HG03460 (cell line): ENCODE results near the gene LAMC3.

ENCODE experiments used
- ATAC-seq: cut with Tn5 transposase; IDR thresholded peaks from one replicate; pipeline ENCODE4 v1.9.1; 2021; ENCODE audit not compliant: unreplicated experiment

LAMC3 gene

DNA sequence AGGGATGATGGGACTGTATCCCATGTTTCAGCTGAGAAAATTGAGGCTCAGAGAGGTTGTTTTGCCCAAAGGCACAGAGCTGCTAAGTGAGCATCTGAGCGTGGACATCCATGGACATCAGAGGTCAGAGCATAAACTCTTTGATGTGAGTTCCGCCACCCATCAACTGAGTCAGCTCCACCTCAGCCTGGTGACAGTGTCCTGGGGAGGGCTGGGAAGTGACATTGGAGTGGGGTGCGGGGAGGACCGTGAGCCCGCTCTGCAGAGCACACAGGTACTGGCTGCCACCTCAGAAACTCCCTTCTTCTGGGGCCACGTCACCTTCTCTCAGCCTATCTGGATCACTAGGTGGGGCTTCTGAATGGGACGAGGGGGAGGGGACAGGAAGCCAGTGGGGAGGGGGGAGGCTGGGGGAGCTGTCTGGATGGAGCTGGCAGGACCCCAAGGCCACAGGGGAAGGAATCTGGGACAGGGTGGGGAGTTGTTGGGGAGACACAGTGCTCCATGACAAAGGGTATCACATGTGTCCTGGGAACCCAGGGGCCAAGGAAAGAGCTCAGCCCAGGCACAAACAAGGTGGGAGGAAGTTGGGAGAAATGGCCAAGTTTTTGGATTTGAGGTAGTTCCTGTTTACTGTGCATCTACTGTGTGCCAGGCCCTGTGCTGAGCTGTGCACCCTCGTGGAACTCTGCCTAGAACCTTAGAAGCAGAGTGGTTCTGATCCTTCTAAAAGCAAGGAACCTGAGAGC lies 2.5 kb downstream of the LAMC3 start:
- no peak for ATAC-seq

DNA sequence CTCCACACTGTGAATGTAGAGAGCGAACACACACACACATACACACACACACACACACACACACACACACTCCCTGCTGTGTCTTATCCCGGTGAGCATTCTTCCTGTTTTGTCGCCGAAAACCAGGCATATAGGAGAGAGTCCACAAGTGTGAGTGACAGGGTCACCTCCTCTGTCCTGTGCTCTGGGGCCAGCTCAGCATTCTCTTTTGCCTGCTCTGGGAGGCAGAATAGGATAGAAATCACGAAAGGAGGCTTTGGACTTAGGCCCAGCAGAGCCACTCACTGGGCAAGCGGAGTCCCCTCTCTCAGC lies 3.0 kb downstream of the LAMC3 start:
- ATAC-seq: no peak

DNA sequence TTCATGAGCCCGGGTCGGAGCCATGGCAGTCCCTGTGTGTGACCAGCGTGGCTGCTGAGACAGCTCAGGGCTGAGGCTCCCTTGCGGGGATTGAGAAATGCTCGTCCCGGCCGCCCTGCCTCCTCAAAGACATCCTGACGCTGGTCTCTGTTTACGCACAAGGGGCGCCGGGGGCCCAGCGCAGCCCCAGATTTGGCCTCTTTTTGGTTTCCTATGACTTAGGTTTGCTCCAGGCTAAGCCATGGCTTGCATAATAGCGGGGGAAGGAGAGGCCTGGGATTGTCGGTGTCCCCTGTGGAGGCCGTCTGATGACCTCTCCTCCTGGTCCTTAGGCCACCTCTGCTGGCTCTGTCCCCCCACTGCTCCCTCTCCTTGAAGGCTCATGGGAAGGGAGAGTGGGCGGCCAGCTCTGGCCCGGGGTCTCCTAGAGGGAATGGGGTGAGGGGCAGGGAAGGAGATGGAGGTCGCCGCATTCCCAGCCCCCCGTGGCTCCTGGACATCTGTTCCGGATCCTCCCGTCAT lies 3.5 kb downstream of the LAMC3 start:
- no peak for ATAC-seq

DNA sequence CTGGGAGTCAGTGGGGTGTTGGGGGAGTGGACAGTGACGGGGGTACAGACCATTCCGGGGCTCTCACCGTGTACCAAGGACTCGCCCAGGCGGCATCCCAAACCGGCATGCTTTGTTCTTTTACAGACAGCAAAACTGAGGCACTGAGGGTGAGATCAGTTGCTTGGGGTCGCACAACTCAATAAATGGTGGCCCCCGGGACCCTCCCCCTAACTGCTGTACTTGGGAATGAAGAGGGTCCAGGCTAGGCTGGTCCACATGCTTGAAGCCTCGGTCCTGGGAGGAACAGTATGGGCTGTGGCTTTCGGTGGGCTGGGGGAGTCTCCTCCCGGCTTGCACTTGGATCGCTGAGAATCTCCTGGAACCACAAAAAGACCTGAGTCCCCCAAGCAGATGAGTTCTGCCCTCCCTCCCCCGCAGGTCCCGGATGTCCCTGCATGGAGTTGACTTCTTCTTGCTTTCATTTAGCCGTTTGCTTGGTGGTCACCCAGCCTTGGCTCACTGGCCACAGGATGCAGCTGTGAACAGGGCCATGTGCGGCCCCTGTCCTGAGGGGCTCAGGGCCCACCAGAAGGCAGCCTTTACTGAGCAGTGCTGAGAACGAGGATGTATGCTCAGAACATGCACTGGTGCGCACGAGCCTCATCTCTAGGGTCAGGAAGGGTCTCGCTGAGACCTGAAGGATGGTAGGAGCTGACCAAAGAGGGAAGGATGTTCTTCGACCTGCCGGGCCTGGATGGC lies 4.2 kb downstream of the LAMC3 start:
- ATAC-seq: no peak

DNA sequence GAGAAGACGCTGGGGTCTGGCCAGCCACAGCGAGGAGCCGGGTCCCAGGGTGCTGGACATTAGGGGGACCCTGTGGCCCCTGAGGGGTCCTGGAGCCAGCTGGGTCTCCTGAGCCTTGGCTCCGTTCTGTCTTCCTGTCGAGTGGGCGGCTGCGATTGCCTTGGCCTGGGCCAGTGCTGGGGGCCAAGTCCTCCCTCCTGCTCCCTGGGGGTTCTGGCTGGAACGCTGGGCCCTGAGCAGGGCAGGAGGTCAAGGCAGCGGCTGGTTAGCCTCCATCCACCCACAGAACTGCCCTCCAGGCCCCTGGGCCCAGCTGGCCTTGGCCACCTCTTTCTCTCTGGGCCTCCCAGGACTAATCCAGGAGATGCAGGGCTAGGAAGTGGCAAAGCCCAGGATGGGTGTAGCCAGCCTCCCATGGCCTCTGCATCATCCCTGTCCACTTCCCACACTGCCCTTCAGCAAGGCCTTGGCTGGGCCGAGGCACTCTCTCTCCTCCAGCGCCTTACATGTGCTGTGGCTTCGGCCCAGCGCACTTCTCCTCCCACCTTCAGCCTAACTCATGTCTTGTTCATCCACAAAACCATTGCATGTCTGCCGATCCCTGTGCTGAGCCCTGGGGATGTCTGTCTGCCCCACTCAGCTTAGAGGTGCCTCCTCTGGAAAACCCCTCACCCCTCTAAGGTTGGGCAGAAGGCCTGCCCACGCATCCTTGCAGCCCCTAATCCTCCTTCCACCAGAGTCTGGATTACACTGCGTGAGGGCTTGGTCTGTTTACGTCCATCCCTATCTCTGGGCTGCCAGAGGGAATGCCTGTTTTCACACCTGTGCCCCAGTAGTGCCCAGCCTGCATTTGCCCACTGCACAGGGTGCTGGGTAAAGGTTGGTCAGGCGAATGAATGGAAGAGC lies 5.0 kb downstream of the LAMC3 start:
- no peak for ATAC-seq

DNA sequence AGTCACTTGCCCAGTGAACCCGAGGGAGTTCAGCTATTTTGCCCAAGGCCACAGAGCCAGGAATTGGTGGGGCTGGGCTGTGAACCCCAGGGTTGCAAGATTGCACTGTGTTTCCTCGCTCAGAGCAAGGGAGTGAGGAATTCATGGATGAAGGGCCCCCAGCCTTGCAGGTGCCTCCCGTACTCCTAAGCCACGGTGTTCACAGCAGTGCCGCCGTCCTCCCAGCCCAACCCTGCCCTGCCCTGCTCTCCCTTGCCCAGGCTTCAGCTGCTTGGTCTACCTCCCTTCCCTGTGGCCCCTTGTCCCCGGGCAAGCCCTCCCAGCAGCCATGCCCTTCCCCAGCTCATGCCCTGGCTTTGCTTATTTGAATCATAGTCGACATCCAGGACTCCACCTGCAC lies 6.1 kb downstream of the LAMC3 start:
- ATAC-seq: no peak

DNA sequence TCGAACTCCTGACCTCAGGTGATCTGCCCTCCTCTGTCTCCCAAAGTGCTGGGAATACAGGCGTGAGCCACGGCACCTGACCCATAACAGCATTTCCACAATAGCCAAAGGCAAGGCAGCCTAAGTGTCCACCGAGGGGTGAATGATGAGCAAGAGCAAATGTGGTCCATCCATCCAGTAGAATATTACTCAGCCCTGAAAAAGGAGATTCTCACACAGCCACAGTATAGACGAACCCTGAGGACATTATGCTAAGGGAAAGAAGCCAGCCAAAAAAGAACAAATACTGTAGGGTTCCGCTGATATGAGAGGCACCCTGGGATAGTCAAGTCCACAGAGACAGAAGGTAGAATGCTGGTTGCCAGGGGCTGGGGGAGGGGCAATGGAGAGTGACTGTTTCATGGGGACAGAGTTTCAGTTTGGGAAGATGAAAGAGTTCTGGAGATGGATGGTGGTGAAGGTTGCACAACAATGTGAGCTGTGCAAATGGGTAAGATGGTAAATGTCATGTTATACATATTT lies 7.0 kb downstream of the LAMC3 start:
- ATAC-seq: no peak

DNA sequence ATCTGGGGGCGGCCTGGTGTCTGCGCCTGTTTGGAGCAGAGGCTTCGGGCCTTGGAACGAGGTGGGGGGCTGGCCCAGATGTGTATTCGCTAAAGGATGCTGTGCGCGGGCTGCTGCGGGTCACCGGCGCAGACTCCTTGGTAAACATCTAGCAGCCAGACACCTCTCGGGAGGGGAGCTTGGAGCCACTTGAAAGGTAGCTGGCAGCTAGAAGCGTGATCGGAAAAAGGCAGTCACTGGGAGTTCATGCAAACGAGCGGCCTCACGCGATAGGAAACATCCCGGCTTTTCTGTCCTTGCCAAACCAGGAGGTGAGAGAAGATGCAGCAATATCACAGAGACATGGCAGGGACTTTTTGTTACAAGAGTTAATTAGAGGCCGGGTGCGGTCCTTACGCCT lies 8.1 kb downstream of the LAMC3 start:
- ATAC-seq: no peak

DNA sequence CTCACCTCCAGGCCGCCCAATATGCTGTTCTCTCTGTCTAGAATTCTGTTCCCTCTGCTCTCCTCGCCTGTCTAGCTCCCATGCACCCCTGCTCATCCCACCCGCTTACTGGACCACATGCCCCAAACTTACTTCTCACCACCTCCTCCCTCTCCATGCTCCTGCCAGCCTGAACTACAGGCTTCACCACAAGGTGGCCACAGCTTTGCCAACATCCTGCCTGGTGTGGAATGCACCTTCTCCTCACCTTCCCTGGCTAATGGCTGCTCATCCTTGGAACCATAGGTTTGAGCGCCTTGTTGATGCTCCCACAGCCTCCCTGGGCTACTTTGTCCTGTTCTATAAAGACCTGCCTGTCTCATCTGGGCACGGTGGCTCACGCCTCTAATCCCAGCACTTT lies 9.6 kb downstream of the LAMC3 start:
- no peak for ATAC-seq

DNA sequence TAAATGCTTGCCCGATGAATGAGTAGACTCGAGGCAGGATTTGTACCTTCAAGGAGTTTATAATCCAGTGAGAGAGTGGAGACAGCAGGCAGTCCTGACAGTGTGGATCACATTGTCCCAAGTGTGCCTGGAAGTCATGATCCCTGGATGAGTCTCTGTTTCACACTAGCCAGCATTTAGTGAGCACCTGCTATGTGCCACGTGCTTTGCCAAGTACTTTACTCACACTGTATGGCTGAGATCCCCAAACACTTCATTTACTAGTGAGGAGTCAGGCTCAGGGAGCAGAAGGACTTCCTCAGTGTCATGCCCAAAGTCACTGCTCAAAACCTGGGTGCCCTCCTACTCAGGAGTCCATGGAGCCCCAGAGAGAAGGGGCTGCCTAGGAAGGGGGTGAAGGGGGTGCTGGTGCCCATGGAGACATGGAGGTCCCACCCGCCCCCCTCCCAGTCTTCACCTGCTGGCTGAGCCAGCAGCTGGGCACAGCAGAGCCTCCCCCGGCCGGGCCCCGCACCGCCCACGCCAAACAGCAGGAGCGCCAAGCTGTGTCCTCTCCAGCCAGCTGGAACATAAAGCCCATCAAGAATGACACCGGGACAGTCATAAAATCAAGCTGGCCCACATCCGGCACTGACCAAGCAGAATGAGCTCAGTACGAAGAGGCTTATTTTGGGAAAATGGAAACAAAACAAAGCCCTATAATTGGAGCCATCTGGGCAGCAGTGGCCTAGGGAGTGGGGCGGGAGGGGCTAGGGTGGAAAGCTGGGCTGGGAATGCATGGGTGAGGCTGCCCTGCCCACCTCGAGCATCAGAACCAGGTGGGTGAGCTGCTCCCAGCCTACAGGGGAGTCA lies 10.6 kb downstream of the LAMC3 start:
- ATAC-seq: no peak

DNA sequence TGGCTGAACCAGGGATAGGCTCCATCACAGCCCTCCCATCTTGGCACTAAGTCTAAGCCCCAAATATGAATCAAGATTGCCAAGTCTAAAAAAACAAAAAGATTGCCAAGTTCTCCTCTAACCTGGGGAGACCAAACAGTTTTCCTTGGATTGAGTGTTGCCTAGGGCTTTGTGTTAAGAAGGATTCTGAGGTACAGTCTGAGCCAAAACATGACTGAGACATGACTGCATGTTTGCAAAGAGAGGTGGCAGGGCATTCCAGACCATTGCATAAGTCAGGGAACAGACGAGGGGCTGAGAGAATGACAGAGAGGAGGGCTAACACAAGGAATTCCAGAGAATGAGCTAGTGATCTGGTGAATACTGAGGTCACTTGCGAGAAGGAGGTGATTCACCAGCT lies 11.4 kb downstream of the LAMC3 start:
- no peak for ATAC-seq

DNA sequence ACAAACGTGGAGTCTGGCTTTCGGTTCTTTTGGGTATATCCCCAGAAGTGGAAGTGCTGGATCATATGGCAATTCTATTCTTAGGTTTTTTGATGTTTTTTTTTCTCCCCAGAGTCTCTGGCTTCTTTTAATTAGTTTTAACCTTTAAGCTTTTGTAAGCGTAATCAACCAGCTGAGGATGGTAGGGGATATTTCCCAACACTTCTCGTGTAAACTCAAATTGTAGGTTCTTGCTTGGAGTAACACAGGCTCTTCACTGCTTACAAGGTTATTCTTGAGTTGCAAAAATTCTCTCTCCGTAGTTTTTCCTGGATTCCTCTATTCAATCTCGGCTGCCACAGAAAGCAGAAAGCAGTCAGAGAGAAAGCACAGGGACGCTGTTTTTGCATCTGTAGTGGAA lies 11.9 kb downstream of the LAMC3 start:
- no peak for ATAC-seq

DNA sequence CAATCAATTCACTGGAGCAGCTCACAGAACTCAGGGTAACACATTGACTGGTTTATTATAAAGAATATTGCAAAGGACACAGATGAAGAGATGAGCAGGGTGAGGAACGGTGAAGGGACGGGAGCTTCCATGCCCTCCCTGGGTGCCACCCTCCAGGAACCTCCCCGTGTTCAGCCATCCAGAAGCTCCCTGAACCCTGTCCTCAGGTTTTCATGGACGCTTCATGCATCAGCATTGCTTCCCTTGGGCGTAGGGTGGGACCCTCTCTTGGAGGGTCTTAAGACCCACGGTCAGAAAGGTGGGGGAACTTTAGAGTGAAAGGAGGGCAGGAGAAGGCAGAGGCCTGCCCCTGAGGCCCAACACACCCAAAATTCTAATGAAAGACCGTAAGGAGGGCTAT lies 12.8 kb downstream of the LAMC3 start:
- no peak for ATAC-seq

DNA sequence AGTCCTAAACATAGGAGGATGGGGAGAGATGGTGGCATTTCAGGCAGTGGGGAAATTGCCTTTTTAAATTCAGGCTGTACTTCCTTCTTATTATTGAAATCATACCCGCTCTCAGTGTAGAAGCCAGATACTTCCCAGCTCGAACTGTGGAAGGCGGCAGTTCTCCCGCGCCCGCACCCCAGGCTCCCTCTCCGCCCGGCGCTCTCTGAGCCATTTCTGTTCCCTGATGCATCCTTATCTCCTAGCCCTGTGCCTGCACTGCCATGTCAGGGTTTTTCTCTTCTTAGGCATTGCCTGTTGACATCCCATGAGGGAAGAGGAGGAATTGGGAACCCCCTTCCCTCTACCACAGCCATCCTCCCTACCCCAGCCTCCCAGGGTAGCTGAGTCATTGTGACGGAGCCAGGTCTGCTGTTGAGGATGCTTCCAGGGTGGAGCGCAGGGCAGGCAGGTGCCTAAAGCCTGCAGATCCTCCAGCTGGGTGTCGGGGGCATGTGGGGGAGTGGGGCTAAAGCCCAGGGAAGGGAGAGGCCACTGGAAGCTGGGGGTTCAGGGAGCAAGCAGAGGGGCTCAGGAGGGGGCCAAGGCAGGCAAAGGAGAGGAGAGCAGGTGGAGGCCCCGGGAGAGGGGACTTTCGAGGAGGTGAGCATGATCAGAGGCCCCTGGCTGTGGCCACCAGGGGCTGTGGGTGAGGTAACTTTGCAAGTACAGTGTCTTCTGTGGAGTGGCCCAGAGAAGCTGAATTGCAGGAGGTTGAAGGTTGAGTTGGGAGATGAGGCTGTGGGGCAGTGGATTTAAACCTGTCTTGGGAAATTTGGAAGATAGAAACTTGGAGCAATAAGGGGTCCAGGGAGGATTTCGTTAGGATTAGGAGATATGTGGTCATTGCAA lies 16.2 kb downstream of the LAMC3 start:
- ATAC-seq: no peak

DNA sequence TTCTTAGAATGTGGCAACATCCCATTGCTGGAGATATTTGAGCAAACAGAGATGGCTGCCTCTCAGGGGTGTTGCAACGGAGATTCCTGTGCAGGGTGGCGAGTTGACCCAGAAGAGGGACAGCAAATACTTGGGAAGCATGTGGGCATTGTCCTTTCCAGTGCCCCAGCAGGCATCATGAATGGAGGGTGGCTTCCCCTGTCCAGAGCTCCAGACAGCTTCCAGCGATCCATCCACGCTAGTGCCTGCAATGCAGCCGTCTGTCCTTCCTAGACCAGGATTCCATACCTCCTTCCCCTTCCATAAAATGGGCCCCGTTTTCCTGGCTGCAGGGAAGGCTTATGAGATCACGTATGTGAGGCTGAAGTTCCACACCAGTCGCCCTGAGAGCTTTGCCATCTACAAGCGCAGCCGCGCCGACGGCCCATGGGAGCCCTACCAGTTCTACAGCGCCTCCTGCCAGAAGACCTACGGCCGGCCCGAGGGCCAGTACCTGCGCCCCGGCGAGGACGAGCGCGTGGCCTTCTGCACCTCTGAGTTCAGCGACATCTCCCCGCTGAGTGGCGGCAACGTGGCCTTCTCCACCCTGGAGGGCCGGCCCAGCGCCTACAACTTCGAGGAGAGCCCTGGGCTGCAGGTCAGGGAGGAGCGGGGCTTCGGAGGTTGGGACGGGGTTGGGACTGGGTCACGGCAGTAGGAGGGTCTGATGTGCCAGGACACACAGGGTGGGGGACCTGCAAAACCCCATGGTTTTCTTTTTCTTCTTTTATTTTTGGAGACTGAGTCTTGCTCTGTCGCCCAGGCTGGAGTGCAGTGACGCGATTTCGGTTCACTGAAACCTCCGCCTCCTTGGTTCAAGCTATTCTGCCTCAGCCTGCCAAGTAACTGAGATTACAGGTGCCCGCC lies 17.2 kb downstream of the LAMC3 start:
- no peak for ATAC-seq

DNA sequence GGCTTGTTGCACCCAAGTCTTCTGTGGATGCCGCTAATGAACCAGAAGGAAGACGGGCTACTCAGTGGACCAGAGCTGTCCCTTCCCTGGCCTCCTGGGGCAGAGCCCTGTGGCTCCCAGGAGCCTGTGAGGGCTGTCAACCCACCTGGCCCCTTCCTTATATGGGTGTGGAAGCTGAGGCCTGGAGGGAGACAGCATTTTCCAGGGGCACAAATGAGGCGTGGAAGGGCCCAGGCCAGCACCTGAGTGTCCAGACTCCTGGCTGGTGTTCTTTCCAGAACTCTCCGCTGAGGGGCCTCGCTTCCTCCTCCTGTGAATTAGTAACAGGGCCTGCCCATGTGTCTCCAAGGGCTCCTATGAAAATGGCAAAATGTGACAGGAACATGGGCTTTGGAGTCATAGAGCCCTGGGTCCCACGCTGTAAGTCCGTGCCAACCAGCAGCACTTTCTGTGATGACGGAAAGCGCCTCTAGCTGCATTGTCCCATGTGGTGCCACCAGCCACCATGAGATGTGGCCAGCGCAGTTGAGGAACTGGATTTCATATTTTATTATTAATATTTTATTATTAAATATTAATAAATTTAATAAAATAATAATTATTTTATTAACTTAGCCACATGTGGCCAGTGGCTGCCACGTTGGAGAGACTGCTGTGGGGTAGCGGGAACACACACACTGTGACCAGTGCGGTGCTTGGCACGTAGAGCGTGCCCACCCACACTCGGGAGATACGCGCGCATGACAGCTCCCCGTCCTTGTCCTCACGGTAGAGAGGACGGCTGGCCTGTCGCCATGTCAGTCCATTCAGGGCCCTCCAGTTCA lies 18.3 kb downstream of the LAMC3 start:
- ATAC-seq: no peak

DNA sequence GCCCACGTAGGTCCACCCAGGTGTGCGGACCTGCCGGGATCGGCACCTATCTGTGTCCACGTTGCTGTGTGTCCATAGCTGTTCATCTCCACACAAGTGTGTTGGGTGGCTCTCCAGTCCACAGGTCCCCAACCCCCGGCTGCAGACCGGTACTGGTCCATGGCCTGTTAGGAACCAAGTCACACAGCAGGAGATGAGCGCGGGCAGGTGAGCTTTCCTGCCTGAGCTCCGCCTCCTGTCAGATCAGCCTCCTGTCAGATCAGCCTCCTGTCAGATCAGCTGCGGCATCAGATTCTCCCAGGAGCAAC lies 18.9 kb downstream of the LAMC3 start:
- ATAC-seq: no peak
